Measurements from ENCODE around the gene C5. TPM values are rescaled to one million over a fixed set of nuclear protein-coding genes. Genes with fewer than 3 reads are reported as not detected.

C5 gene
- total RNA-seq, 3 donors from 2014 or later = 0.58 to 3.8 (median 1.3) TPM

DNA sequence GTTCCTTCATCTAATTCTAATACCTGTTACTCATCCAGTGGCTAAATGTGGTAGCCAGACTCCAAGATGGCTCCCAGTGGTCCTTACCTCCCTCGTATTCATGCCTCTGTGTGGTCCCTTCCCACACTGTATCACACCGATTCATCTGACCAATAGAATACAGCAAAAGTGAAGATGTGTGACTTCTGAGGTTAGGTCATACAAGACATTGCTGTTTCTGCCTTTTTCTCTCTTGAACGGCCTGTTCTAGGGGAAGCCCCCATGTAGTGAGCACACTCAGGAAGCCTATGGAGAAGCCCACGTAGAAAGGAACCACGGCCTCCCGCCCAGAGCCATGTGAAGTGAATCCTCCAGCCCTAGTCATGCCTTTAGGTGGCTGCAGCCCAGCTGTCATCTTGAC, 9.4 kb upstream of the C5 start:
- intact Hi-C loops (cut with DNase I, micrococcal nuclease) = no loop called here
- TF ChIP-seq, protein P1, sequence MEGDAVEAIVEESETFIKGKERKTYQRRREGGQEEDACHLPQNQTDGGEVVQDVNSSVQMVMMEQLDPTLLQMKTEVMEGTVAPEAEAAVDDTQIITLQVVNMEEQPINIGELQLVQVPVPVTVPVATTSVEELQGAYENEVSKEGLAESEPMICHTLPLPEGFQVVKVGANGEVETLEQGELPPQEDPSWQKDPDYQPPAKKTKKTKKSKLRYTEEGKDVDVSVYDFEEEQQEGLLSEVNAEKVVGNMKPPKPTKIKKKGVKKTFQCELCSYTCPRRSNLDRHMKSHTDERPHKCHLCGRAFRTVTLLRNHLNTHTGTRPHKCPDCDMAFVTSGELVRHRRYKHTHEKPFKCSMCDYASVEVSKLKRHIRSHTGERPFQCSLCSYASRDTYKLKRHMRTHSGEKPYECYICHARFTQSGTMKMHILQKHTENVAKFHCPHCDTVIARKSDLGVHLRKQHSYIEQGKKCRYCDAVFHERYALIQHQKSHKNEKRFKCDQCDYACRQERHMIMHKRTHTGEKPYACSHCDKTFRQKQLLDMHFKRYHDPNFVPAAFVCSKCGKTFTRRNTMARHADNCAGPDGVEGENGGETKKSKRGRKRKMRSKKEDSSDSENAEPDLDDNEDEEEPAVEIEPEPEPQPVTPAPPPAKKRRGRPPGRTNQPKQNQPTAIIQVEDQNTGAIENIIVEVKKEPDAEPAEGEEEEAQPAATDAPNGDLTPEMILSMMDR (IDR thresholded peaks at IDR 0.05) = no peak

DNA sequence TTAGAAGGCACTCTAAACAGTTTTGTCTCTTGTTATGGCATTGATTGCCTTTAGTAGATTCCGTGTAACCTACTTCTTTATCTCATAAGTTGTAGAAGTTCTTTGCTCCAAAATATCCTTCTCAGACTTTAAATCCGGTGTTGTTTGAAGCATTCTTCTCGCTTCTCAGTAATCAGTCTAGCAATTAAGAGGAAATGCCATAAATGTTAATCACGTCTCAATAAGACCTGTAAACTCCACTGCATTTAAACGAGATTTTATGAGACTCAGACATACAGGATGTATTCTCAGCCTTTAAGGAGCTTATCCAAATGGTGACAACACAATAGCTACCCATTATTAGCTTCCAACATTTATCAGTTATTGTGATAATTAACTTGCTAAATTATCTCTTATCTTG, 7.7 kb upstream of the C5 start:
- TF ChIP-seq, protein P1 (IDR thresholded peaks at IDR 0.05) = no peak
- H3K36me3 ChIP-seq (ENCODE audit: low read depth) = no peaks in the 10 kb centered on the region
- DNase-seq = no peak

More for the DNA sequence above, 9.4 kb upstream of the C5 start:
- ATAC-seq (no peak), DNase-seq (no peak)
- Histone ChIP-seq H3K4me3 (no peak overlapping the region), H3K9me3 (no peaks in the 10 kb centered on the region), H3K4me1 (ENCODE audit: low read depth) (no peaks in the 10 kb centered on the region), H3K36me3 (ENCODE audit: low read depth) (no peaks in the 10 kb centered on the region)

DNA sequence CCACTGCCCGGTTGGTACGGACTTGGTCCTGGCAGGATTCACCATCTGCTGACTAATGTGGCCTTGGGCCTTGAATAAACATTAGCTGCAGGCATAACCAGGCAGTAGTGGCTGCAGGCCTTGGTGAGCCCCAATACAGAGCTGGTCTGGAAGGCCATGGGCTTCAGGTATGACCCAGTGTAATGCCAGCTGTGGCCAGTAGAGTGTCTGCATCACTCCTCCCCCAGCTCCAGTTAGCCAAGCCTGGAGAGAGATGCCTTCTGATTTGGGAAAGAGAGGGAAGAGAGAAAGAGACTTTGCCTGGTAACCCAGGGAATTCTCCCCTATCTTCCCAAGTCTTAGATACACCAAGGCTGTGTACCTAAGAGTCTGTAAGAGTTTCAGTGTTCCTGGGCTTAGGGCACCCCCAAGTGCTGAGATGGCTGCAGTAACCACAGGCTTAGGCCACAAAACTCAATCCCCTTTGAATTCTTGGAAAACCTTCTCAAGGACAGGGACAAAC, 5.6 kb upstream of the C5 start:
- Histone ChIP-seq H3K4me3 (no peak overlapping the region), H3K4me1 (ENCODE audit: low read depth) (no peaks in the 10 kb centered on the region), H3K36me3 (ENCODE audit: low read depth) (no peaks in the 10 kb centered on the region), H3K9me3 (no peaks in the 10 kb centered on the region)
- DNase-seq (no peak), ATAC-seq (peak; percentile 55)
- intact Hi-C loops (cut with DNase I, micrococcal nuclease) = no loop called here
- TF ChIP-seq, protein P1 (IDR thresholded peaks at IDR 0.05) = no peak

More for the DNA sequence above, 7.7 kb upstream of the C5 start:
- H3K4me3 ChIP-seq = no peak overlapping the region
- no peaks in the 10 kb centered on the region for H3K4me1 ChIP-seq (ENCODE audit: low read depth)
- intact Hi-C loops (cut with DNase I, micrococcal nuclease) = no loop called here
- ATAC-seq = no peak
- H3K9me3 ChIP-seq = no peaks in the 10 kb centered on the region

DNA sequence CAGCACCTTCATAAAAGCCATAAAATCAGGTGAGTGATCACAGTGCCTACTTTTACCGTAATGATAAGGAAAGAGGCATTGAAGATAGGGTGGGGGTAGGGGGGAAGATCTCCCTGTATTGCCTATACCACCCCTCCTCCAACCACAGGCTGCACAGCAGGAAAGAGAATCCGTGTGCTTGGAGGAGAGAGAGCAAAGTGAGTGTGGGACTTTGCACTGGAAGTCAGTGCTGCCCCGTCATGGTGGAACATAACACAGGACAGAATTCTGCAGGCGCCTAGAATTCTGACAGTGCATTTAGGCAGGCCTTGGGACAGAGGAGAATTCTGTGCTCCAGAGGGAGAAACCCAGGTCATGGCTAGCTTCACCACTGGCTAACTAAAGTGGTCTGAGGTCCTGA, 3.5 kb upstream of the C5 start:
- H3K36me3 ChIP-seq (ENCODE audit: low read depth) = no peaks in the 10 kb centered on the region
- intact Hi-C loops (cut with DNase I, micrococcal nuclease) = no loop called here
- ATAC-seq (no peak), DNase-seq (no peak)
- no peaks in the 10 kb centered on the region for H3K4me1 ChIP-seq (ENCODE audit: low read depth)
- H3K9me3 ChIP-seq = no peaks in the 10 kb centered on the region
- TF ChIP-seq, protein P1 (IDR thresholded peaks at IDR 0.05) = no peak
- no peak overlapping the region for H3K4me3 ChIP-seq

DNA sequence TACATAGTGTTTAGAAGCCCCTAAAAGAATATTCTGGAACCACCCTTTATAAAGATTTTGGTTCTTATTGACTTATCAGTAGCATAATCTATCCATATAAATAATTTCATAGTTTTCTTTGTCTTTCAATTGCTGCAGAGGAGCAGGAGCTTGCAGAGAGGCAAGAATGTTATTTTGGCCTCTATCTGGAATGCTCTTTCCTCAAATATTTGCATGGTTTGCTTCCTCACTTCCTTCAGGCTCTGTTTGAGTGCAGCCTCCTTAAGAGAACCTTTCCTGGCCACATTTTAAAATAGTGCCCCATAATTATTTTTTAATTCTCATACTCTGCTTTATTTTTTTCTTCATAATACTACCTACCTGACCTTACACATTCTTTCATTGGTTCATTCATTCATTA, 1.5 kb downstream of the C5 start:
- Histone ChIP-seq H3K36me3 (ENCODE audit: low read depth) (no peaks in the 10 kb centered on the region), H3K4me1 (ENCODE audit: low read depth) (no peaks in the 10 kb centered on the region), H3K4me3 (no peak overlapping the region), H3K9me3 (no peaks in the 10 kb centered on the region)
- no peak for DNase-seq
- TF ChIP-seq, protein P1 (IDR thresholded peaks at IDR 0.05) = no peak
- intact Hi-C loops (cut with DNase I, micrococcal nuclease) = no loop called here
- ATAC-seq = no peak

DNA sequence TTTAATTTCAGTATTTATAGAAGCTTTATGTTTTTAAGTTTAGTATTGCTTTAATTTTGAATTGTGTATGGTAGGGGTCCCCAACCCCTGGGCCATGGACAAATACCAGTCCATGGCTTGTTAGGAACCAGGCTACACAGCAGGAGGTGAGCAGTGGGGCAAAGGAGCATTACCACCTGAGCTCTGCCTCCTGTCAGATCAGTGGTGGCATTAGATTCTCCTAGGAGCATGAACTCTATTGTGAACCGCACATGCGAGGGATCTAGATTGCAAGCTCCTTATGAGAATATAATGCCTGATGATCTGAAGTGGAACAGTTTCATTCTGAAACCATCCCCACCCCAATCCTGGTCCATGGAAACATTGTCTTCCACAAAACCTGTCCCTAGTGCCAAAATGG, 1.9 kb downstream of the C5 start:
- H3K9me3 ChIP-seq = no peaks in the 10 kb centered on the region
- ATAC-seq (no peak), DNase-seq (no peak)
- TF ChIP-seq, protein P1 (IDR thresholded peaks at IDR 0.05) = no peak
- H3K36me3 ChIP-seq (ENCODE audit: low read depth) = no peaks in the 10 kb centered on the region
- no peak overlapping the region for H3K4me3 ChIP-seq
- no peaks in the 10 kb centered on the region for H3K4me1 ChIP-seq (ENCODE audit: low read depth)
- intact Hi-C loops (cut with DNase I, micrococcal nuclease) = no loop called here

Data from mucosa of descending colon (tissue), 3 donors.